MM.1S (cell line): ENCODE data around the gene SGK1.

ENCODE experiments used
- EZH2 ChIP-seq: fragments of 300-600 bp; sonication (generic); optimal IDR thresholded peaks from 2 replicates; pipeline ENCODE3; 2017; ENCODE audit warnings: low read depth, mild to moderate bottlenecking, antibody characterized with exemption, low read length, mixed read lengths
- EZH2phosphoT487 ChIP-seq: fragments of 300-600 bp; sonication (generic); IDR thresholded peaks from 2 replicates; pipeline ENCODE4 v1.6.1; 2018; ENCODE audit warnings: antibody characterized with exemption, low read length
- TF ChIP-seq, protein P1 (sequence below): fragments of 300-600 bp; sonication (generic); IDR thresholded peaks from 2 replicates; pipeline ENCODE4 v1.5.1; 2016; ENCODE audit warnings: antibody characterized with exemption, low read length, mixed read lengths

DNA sequence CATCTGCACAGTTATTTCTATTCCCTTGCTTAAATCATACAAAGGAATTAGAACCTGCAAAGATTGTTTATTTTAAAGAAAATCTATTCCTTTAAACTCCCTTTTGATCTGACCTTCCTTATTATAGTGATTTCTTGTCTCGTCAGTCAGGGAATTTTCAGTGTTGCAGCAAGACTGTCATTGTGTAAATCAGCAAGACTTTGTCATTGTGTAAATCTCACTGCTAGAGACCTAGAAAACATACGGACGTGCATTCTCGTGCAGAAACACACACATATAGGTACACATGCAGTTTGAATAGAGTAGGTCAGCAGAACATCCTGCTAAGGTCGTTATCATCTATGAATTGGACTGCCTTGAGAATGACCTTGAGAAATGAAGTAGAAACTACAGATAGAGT, 6.2 kb upstream of the SGK1 start:
- TF ChIP-seq EZH2 (no peak), EZH2phosphoT487 (no peak)
- TF ChIP-seq, protein P1, sequence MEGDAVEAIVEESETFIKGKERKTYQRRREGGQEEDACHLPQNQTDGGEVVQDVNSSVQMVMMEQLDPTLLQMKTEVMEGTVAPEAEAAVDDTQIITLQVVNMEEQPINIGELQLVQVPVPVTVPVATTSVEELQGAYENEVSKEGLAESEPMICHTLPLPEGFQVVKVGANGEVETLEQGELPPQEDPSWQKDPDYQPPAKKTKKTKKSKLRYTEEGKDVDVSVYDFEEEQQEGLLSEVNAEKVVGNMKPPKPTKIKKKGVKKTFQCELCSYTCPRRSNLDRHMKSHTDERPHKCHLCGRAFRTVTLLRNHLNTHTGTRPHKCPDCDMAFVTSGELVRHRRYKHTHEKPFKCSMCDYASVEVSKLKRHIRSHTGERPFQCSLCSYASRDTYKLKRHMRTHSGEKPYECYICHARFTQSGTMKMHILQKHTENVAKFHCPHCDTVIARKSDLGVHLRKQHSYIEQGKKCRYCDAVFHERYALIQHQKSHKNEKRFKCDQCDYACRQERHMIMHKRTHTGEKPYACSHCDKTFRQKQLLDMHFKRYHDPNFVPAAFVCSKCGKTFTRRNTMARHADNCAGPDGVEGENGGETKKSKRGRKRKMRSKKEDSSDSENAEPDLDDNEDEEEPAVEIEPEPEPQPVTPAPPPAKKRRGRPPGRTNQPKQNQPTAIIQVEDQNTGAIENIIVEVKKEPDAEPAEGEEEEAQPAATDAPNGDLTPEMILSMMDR = no peak
